HG03575 (cell line): ENCODE data around the gene ZDHHC11B.
"Not testable (repeated sequence)": the region's sequence is repeated elsewhere in the genome, so short reads cannot be mapped to it uniquely, and the experiment has no call there.

ENCODE experiments used
- ATAC-seq: cut with Tn5 transposase; IDR thresholded peaks from one replicate; pipeline ENCODE4 v1.9.1; 2021; ENCODE audit not compliant: unreplicated experiment, insufficient number of reproducible peaks, low FRiP score; ENCODE audit errors: extremely low read depth

Gene ZDHHC11B, protein sequence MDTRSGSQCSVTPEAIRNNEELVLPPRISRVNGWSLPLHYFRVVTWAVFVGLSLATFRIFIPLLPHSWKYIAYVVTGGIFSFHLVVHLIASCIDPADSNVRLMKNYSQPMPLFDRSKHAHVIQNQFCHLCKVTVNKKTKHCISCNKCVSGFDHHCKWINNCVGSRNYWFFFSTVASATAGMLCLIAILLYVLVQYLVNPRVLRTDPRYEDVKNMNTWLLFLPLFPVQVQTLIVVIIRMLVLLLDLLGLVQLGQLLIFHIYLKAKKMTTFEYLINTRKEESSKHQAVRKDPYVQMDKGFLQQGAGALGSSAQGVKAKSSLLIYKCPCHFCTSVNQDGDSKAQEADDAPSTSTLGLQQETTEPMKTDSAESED

DNA sequence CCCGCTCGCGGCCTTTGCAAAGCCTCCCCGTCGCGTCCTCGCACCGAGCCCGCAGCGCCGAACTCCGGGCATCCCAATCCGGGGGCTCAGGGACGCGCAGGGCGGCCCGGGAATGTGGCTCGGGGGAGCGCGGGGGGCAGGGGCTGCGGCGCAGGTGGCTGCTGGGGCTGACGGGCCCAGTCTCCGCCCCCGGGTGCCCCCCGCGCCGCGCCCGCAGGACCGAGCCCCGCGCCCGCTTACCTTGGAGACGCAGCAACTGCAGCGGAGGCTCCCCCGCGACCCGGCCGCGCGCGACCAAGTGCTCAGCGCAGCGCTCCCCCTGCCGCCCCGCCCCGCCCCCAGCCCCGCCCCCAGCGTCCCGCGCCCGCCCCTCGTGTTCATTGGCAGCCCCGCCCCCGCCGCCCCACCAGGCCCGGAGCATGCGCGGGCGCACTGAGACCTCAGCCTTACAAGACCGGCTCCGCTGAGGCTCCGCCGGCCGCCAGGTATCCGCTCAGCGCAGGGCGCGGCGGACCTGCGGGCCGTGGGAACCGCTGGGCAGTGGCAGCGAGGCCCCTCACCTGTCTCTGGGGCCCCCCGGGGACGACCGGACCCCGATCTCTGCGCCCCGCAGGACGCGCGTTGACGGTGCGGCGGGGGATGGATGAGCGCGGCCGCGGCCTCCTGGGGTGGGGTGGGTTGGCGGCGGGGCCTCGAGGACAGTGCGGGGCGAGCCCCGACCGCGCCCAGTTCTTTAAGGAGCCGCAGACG is at the start of gene ZDHHC11B:
Gene ZDHHC11B, minus strand, starts transcription at position 302 of the 750 bp plus-strand sequence. CDS start 17,810 bp downstream, outside the sequence.
- ATAC-seq = not testable (repeated sequence)

DNA sequence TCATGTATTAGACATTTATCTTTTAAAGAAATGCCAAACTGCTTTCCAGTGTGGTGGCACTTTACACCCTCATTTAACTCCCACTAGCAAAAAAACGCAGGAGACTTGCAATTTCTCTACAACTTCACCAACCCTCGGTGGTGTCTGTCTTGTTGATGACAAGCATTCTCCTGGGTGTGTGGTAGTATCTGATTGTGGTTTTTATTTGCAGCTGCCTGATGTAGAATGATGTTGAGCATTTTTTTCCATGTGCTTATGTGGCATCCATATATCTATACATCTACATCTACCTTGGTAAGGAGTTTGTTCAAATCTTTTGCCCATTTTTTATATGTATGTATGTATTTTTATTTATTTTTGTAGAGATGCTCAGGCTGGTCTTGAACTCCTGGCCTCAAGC is 49.5 kb upstream of the ZDHHC11B start:
- ATAC-seq = not testable (repeated sequence)

DNA sequence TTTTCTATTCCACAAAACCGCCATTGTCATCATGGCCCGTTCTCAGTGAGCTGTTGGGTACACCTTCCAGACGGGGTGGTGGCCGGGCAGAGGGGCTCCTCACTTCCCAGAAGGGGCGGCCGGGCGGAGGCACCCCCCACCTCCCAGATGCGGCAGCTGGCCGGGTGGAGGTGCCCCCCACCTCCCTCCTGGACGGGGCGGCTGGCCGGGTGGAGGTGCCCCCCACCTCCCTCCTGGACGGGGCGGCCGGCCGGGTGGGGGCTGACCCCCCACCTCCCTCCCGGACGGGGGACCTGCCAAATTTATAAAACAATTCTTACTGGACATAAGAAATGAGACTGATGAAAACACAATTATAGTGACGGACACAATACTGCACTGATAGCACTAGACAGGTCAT is 43.7 kb upstream of the ZDHHC11B start:
- ATAC-seq = not testable (repeated sequence)

DNA sequence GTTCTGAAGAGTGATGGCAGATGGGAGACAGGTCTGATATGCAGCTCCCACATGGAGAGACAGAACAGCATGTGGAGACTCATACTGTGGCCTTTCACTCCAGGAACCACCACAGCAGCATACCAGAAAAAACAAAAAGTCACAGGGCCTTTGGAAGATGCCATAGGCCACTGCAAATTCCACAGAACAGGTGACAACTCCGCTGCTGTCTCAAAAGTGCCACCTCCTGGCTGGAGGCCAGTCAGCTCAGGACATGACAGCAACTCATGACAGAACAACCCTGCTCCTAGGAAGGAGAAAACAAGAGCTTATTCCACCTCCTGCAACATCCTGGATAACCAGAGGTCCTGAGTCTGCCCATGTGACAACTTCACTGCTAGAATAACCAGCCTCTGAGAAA is 41.0 kb upstream of the ZDHHC11B start:
- not testable (repeated sequence) for ATAC-seq

DNA sequence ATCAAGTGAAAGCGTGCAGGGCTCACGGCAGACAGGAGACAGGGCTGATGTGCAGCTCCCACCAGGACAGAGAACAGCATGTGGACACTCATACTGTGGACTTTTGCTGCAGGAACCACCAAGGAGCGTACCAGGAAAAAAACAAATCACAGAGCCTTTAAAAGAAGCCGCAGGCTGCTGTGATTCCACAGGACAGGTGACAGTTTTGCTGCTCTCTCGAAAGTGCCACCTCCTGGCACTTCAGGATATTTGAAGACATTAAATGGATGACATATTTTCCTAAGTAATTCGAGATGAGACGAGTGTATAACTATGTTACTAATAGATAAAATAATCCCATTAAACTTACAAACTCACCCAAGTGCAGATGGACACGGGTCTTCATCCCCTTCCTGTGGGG is 37.0 kb upstream of the ZDHHC11B start:
- ATAC-seq = no peak

DNA sequence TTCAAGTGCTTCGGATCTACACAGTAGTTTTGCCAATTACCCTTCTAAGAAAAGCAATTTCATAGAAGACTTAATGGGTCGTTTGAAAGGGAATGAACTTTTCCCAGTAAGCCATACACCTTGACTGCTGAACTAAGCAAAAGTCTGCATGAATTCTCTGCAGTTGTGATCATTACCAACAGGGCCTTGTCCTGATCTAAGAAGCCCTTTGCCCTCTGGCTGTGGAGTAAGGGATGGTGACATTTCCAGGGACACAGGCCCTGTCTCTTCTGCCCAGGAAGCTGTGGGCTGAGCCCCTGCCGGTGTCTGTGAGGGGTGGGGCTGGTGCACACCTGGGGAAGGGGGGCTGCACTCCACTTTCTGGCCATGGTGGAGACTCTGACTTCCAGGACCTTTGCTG is 35.7 kb upstream of the ZDHHC11B start:
- ATAC-seq = no peak

DNA sequence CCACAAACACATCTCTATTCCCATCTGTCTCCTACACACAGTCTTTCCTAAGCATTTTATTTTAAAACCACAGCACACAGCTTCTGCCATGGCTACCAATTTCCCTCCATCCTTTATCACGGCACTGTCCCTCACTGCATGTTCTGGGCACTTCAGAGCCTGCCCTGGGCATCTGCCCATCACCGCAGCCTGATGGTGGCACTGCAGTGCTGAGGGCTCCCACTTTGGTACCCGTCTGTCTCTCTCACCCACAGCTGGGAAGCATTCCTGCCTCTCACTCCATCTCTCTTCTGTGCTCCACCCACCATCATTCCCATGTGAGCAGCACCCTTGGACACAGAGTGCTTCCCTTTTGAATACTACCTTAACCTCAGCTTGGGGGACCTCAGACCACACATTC is 34.5 kb upstream of the ZDHHC11B start:
- ATAC-seq = no peak

DNA sequence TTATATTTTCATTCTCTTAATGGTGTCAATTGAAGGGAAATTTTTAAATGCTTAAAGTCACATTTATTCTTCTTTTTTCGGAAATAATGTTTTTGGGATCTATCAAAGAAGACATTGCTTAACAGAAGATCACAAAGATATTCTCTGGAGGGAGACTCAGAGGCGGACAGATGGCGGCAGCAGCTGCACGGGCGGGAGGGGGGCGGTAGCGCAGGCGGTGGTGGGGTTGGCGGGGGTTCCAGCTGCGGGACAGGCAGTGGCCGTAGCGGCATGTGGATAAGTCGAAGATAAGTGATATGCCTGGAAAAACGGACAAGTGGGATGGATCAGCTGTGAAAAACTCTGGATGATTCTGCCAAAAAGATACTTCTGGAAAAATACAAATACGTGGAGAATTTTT is 31.6 kb upstream of the ZDHHC11B start:
- ATAC-seq = no peak

DNA sequence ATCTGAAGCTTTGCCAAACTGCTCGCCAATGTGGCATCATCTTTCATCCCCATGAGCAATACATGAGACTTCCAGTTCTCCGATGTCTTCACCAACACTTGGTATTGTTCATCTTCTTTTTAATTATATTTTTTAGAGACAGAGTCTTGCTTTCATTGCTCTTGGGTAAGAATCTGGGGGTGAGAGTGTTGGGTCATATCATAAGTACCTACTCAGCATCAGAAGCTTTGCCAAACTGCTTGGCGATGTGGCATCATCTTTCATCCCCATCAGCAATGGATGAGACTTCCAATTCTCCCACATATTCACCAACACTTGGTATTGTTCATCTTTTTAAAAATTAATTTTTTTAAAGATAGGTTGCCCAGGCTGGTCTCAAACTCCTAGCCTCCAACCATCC is 30.9 kb upstream of the ZDHHC11B start:
- ATAC-seq = no peak

DNA sequence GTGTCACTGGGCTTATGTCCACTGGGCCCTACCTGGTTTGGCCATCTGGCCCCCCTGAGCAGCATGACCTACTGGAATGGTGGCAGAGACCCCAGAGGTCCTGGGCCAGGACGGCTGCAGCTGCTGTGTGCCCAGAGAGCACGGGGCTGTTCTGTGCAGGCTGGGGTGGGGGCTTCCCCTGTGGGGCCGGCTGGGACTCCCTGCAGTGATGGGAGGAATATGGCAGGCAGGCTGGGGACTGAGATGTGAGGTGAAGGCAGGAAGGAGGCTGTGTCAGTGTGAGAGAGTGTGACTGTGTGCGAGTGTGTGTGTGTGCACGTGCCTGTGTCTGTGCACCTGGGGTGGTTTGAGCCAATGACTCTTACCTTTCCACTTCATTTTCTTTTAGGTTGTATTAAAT is 29.0 kb upstream of the ZDHHC11B start:
- not testable (repeated sequence) for ATAC-seq

DNA sequence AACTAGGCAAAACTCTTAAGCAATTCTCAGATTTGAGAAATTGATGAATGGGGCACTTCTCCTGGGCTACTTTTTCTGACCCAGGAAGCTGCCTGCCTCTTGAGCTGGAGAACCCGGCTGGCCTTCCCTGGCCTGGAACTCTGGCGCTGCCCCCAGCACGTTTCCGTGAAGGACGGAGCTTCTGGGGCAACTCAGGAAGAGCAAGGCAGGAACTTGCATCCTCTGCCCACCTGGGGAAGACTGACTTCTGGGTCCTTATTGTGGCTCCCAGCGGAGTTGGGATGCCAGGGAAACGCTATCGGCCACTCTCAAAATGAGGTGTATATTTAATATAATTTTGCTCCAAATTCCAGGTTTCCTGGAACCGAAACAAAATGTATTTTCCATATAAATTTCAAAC is 26.9 kb upstream of the ZDHHC11B start:
- not testable (repeated sequence) for ATAC-seq

DNA sequence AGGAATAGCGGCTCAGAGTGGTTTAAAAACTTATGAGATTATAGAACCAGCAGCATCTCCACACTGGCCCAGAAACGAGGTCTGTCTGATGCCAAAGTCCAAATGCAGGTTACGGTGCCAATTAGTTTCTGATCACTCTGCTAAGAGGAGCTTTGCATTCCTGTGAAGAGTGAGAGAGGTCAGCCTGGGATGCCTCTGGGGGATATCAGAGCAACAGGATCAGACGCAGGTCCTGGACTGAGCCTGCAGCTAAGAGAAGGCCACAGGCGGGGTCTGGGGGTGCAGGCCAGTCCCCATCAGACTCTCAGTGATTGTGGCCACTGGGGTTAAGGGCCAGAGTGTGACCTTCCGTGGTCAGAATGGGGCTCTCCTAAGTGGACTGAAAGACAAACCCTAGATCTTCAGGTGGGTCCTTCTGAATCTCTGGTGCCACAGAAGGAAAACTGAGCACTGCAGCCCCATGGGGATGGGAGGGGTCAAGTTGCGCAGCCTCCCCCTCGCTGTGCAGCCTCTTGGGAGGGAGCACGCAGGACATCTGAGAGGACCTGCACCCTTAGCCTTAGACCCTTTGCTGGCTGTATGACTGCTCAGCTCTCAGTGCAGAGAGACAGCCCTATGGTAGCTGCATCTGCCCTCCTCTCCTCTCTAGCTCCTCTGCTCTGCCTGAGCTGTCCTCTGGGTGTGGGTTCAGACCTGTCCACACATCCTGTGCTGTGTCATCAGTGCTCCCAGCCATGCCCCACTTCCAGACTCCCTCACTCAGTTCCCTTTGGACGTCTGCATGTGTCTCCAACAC is 23.4 kb upstream of the ZDHHC11B start:
- not testable (repeated sequence) for ATAC-seq

DNA sequence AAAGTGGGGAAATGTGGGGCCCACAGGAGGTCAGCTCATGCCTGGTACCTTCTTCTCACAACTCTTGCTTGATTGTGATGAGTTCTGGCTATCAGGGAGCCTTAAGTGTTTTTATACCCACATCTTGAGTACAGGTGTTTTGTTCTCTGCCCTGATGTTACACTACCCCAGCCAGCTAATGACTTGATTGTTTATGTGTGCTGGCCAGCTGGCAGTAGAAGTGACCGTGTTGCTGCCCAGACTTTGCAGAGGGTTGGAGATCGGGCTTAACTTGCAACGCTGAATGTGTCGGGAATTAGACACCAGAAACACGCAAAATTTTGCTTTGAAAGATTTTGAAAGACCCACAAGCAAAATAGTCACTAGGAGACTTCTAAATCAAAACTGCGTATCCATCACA is 16.9 kb upstream of the ZDHHC11B start:
- no peak for ATAC-seq

DNA sequence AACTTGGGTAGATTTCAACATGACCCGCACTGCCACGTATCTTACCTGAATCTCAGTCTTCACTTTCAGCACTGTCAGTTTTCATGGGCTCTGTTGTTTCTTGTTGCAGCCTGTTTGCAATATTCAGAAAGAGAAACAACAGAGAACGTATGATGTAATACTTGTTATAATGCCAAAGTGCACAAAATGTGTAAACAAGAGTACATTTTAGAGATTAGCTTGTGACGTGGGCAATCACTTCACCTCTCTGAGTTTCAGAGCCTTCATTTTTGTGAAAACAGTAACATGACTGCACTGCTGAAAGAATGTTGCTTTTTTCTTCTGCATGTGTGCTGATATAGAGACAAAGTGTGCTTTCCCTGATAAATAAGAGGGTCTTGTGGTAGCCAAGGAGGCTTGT is 16.5 kb upstream of the ZDHHC11B start:
- ATAC-seq = not testable (repeated sequence)

DNA sequence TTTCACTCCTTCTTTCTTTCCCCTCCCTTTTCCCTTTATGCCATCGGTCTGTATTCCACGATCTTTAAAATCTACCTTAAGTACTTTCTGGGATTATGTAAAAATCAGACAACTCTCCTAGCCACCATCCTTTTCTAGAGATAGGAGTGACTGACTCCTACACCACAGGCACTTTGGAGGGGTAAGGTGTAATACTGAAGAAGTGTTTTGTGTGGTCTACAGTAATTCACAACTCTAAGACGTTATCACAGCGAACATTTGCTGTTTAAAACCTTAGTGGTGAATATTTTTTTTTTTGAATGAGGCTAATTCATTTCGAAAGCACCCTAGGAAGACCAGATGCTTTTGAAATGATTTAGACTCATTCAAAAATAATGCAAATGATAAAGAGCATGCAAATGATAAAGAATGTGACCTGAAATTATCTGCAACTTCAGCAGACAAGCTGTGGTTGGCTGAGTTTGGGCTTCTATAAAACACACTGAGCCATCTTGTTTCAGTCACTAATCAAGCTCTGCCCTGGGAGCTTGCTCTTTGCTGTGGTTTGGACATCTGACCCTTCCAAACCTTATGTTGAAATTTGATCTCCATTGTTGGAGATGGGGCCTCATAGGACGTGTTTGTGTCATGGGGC is 14.1 kb upstream of the ZDHHC11B start:
- not testable (repeated sequence) for ATAC-seq

DNA sequence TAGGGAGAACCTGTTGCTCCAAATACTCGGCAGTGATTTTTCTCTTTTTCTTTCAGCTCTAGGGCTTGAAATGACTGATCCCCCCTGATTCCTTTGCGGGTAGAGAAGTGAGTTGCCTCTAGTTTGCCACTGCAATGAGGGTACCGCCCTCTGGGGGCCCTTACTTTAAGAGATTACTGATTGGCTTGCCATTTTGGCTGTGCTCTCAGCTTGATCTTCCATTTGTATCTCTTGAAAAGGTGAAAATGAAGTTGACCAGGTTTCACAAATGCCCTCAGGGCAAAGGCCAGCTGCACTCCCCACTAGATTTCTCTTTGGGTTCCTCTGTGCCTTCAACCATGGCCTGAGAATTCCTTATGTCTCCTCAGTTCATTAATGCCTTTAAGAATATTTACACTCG is 13.5 kb upstream of the ZDHHC11B start:
- ATAC-seq = not testable (repeated sequence)

DNA sequence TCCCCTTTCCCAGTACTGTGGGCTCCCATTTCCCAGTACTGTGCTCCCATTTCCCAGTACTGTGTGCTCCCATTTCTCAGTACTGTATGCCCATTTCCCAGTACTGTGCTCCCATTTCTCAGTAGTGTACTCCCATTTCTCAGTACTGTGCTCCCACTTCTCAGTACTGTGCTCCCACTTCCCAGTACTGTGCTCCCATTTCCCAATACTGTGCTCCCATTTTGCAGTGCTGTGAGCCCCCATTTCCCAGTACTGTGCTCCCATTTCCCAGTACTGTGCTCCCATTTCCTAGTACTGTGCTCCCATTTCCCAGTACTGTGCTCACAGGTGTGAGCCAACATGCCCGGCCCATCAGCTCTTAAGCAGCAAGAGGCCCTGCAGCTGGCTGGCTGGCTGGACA is 11.3 kb upstream of the ZDHHC11B start:
- not testable (repeated sequence) for ATAC-seq

DNA sequence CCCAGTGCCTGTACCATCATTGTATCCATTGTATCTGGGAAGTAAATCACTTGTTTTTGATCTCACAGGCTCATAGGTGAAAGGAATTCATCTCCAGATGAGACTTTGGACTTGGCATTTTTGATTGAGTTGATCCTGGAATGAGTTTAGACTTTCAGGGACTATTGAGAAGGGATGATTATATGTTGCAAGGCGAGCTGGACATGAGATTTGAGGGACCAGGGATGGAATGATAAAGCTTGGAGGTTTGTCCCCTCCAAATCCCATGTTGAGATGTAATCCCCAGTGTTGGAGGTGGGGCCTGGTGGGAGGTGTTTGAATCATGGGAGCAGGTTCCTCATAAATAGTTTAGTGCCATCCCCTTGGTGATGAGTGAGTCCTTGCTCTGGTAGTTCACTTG is 10.4 kb upstream of the ZDHHC11B start:
- not testable (repeated sequence) for ATAC-seq

DNA sequence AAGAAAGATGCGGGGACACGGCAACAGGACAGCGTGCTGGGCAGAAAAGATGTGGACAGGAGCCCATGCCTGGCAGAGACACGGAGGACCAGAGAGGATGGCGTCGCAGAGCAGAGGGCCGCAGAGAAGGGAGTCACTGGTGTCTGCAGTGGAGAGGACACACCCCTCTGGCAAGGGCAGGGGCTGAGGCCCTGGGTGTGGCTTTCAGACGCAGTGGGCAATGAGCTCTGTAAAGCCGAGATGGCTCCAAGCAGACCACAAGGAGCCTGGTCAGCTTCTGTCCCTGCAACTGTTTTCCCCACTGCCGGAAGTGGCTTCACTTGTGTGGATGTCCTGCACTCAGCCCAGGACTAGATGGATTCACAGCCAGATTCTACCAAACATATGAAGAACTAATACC is 4.2 kb upstream of the ZDHHC11B start:
- ATAC-seq = not testable (repeated sequence)
